Measurements from ENCODE around the gene SERTAD1.

SERTAD1 gene, protein sequence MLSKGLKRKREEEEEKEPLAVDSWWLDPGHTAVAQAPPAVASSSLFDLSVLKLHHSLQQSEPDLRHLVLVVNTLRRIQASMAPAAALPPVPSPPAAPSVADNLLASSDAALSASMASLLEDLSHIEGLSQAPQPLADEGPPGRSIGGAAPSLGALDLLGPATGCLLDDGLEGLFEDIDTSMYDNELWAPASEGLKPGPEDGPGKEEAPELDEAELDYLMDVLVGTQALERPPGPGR

GRCh38 chr19:40425450-40426287 is at the start of gene SERTAD1:
SERTAD1 (minus strand) TSS chr19:40425992; CDS start chr19:40423546, 2,446 bp downstream.
- Histone ChIP-seq H3K4me1 (ENCODE audit: control insufficient read depth, insufficient read depth, low read length) (peaks cover 3% of the 10 kb centered on the region), H3K9ac (ENCODE audit: low read depth, low read length) (peak within 1 kb of the TSS; percentile 71), H3K36me3 (ENCODE audit: control insufficient read depth, insufficient read depth, low read length) (peaks cover 4% of the 10 kb centered on the region), H3K27me3 (ENCODE audit: control insufficient read depth, insufficient read depth, low read length) (no peaks in the 10 kb centered on the region), H3K9me3 (ENCODE audit: control insufficient read depth, insufficient read depth, low read length) (no peaks in the 10 kb centered on the region), H3K4me3 (ENCODE audit: low read depth, low read length) (peak within 1 kb of the TSS; percentile 76)

DNA sequence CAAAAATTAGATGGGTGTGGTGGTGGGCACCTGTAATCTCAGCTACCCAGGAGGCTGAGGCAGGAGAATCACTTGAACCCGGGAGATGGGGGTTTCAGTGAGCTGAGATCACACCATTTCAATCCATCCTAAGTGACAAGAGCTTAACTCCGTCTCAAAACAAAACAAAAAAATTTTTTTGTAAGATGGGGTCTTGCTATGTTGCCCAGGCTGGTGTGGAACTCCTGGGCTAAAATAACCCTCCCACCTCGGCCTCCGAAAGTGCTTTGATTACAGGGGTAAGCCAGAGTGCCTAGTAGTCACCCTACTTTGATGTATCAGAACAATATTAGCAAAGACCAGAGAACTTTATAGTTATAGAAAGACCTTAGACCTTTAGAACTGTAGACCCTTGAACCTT is 48.9 kb upstream of the SERTAD1 start:
- no peaks in the 10 kb centered on the region for H3K36me3 ChIP-seq (ENCODE audit: control insufficient read depth, insufficient read depth, low read length)
- no peaks in the 10 kb centered on the region for H3K27me3 ChIP-seq (ENCODE audit: control insufficient read depth, insufficient read depth, low read length)
- H3K9me3 ChIP-seq (ENCODE audit: control insufficient read depth, insufficient read depth, low read length) = no peaks in the 10 kb centered on the region
- no peak overlapping the region for H3K9ac ChIP-seq (ENCODE audit: low read depth, low read length)
- no peaks in the 10 kb centered on the region for H3K4me1 ChIP-seq (ENCODE audit: control insufficient read depth, insufficient read depth, low read length)
- no peak overlapping the region for H3K4me3 ChIP-seq (ENCODE audit: low read depth, low read length)

- Histone ChIP-seq H3K9ac (ENCODE audit: low read depth, low read length) (no peak overlapping the region), H3K9me3 (ENCODE audit: control insufficient read depth, insufficient read depth, low read length) (no peaks in the 10 kb centered on the region), H3K4me3 (ENCODE audit: low read depth, low read length) (no peak overlapping the region), H3K4me1 (ENCODE audit: control insufficient read depth, insufficient read depth, low read length) (no peaks in the 10 kb centered on the region), H3K36me3 (ENCODE audit: control insufficient read depth, insufficient read depth, low read length) (no peaks in the 10 kb centered on the region), H3K27me3 (ENCODE audit: control insufficient read depth, insufficient read depth, low read length) (peaks cover 16% of the 10 kb centered on the region)
Measured at GRCh38 chr19:40472516-40472915, 46.7 kb upstream of the SERTAD1 start.

DNA sequence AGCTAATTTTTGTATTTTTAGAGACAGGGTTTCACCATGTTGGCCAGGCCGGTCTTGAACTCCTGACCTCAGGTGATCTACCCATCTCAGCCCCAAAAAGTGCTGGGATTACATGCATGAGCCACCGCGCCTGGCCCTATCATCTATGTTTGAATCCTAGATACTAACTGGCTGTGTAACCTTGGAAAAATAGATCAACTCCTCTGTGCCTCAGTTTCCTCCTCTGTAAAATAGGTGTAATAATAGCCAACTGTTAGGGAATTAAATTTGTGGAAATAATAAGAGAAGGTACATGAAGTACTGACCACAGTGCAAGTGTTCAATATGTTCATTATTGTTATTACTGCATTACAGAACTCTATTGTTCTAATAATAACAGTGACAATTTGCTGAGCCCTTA is 45.3 kb upstream of the SERTAD1 start:
- Histone ChIP-seq H3K9me3 (ENCODE audit: control insufficient read depth, insufficient read depth, low read length) (no peaks in the 10 kb centered on the region), H3K36me3 (ENCODE audit: control insufficient read depth, insufficient read depth, low read length) (no peaks in the 10 kb centered on the region), H3K27me3 (ENCODE audit: control insufficient read depth, insufficient read depth, low read length) (peaks cover 27% of the 10 kb centered on the region), H3K4me1 (ENCODE audit: control insufficient read depth, insufficient read depth, low read length) (peaks cover 1% of the 10 kb centered on the region), H3K4me3 (ENCODE audit: low read depth, low read length) (no peak overlapping the region), H3K9ac (ENCODE audit: low read depth, low read length) (no peak overlapping the region)

- H3K9ac ChIP-seq (ENCODE audit: low read depth, low read length) = no peak overlapping the region
- peaks cover 3% of the 10 kb centered on the region for H3K4me1 ChIP-seq (ENCODE audit: control insufficient read depth, insufficient read depth, low read length)
- H3K9me3 ChIP-seq (ENCODE audit: control insufficient read depth, insufficient read depth, low read length) = no peaks in the 10 kb centered on the region
- peaks cover 28% of the 10 kb centered on the region for H3K27me3 ChIP-seq (ENCODE audit: control insufficient read depth, insufficient read depth, low read length)
- no peak overlapping the region for H3K4me3 ChIP-seq (ENCODE audit: low read depth, low read length)
- H3K36me3 ChIP-seq (ENCODE audit: control insufficient read depth, insufficient read depth, low read length) = no peaks in the 10 kb centered on the region
Measured at GRCh38 chr19:40469011-40469410, 43.2 kb upstream of the SERTAD1 start.

GRCh38 chr19:40466985-40467734 is 41.4 kb upstream of the SERTAD1 start, which contains the start of gene SPTBN4:
SPTBN4 (plus strand) TSS chr19:40467001; CDS start chr19:40472622, 5,621 bp downstream.
- Histone ChIP-seq H3K9me3 (ENCODE audit: control insufficient read depth, insufficient read depth, low read length) (no peaks in the 10 kb centered on the region), H3K36me3 (ENCODE audit: control insufficient read depth, insufficient read depth, low read length) (no peaks in the 10 kb centered on the region), H3K4me3 (ENCODE audit: low read depth, low read length) (peak within 1 kb of the TSS; percentile 39), H3K27me3 (ENCODE audit: control insufficient read depth, insufficient read depth, low read length) (peaks cover 28% of the 10 kb centered on the region), H3K4me1 (ENCODE audit: control insufficient read depth, insufficient read depth, low read length) (peaks cover 3% of the 10 kb centered on the region), H3K9ac (ENCODE audit: low read depth, low read length) (no peak within 1 kb of the TSS)

DNA sequence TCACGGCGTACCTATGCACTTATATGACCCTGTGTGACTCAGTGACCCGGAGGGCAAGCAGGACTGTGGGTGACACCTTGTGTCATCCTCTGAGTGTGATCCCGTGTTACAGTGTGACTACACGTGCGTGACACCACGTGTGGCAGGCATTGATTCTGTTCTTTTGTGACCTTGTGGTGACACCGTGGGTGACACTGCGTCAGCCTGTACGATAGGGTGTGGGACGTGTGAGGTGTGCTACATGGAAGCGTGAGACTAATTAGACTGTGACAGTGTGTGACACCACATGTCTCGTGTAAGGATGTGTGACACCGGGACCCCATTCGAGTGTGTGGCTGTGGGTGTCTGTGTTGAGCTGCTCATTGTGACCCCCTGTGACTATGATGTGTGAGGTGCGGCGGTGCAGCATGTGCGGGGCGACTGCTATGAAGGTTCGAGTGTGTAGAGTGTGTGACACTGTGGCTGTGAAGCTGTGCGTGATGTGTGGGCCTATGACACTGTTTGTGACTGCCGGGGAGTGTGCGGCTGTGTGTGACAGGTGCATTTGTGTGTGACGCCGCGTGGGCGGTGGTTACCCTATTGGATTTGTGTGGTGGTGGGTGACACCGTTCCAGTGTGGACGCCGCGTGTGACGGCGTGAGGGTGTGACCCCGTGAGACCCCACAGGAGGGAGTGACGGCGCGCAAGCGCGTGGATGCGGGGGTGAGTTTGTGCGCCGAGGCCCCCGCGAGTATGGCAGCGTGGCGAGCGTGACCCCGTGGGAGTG is 40.6 kb upstream of the SERTAD1 start:
- Histone ChIP-seq H3K4me3 (ENCODE audit: low read depth, low read length) (peak overlapping the region; percentile 26), H3K27me3 (ENCODE audit: control insufficient read depth, insufficient read depth, low read length) (peaks cover 28% of the 10 kb centered on the region), H3K9me3 (ENCODE audit: control insufficient read depth, insufficient read depth, low read length) (no peaks in the 10 kb centered on the region), H3K36me3 (ENCODE audit: control insufficient read depth, insufficient read depth, low read length) (no peaks in the 10 kb centered on the region), H3K4me1 (ENCODE audit: control insufficient read depth, insufficient read depth, low read length) (peaks cover 3% of the 10 kb centered on the region), H3K9ac (ENCODE audit: low read depth, low read length) (no peak overlapping the region)

DNA sequence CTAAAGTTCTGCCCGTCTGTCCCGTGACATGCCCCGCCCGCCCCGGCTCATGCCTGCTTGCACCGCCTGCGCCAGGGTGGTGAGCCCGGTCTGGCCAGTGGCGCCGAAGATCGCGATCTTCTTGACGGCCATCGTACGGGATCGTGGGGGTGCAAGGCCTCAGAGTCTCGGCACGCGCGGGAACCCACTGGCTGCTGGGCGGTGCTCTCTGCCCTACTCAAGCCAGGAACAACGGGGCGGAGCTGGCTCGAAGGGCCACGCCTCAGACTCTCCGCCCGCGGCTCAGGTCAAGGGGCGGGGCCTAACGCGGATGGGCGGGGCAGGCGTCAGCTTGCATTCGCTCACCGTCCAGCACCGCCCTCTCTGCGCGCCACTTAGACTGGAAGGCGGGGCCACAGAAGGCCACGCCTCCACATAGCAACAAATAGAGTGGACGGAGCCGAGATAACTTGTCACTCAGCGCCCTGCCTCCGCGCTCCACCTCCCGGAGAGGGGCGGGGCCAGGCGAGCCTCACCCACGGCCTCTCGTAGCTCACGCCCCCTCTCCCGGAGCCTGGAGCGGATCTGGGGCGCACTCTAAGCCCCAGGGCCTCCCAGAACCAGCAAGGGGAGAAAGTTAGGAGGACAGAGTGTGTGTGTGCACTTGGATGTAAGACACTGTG is 39.9 kb upstream of the SERTAD1 start, which contains the start of gene BLVRB:
TSS of gene BLVRB (minus strand) at position 189 of the 662 bp plus-strand sequence. CDS start at position 132, 57 bp downstream.
- no peaks in the 10 kb centered on the region for H3K36me3 ChIP-seq (ENCODE audit: control insufficient read depth, insufficient read depth, low read length)
- no peak within 1 kb of the TSS for H3K9ac ChIP-seq (ENCODE audit: low read depth, low read length)
- peaks cover 28% of the 10 kb centered on the region for H3K27me3 ChIP-seq (ENCODE audit: control insufficient read depth, insufficient read depth, low read length)
- H3K4me3 ChIP-seq (ENCODE audit: low read depth, low read length) = peak within 1 kb of the TSS; percentile 79
- H3K4me1 ChIP-seq (ENCODE audit: control insufficient read depth, insufficient read depth, low read length) = peaks cover 3% of the 10 kb centered on the region
- H3K9me3 ChIP-seq (ENCODE audit: control insufficient read depth, insufficient read depth, low read length) = no peaks in the 10 kb centered on the region

GRCh38 chr19:40465025-40465556 is 39.3 kb upstream of the SERTAD1 start:
- H3K27me3 ChIP-seq (ENCODE audit: control insufficient read depth, insufficient read depth, low read length) = peaks cover 28% of the 10 kb centered on the region
- no peaks in the 10 kb centered on the region for H3K9me3 ChIP-seq (ENCODE audit: control insufficient read depth, insufficient read depth, low read length)
- peaks cover 3% of the 10 kb centered on the region for H3K4me1 ChIP-seq (ENCODE audit: control insufficient read depth, insufficient read depth, low read length)
- H3K4me3 ChIP-seq (ENCODE audit: low read depth, low read length) = peak overlapping the region; percentile 79
- no peak overlapping the region for H3K9ac ChIP-seq (ENCODE audit: low read depth, low read length)
- no peaks in the 10 kb centered on the region for H3K36me3 ChIP-seq (ENCODE audit: control insufficient read depth, insufficient read depth, low read length)

GRCh38 chr19:40464059-40465024 is 38.5 kb upstream of the SERTAD1 start:
- Histone ChIP-seq H3K4me1 (ENCODE audit: control insufficient read depth, insufficient read depth, low read length) (peaks cover 3% of the 10 kb centered on the region), H3K9ac (ENCODE audit: low read depth, low read length) (no peak overlapping the region), H3K4me3 (ENCODE audit: low read depth, low read length) (peak overlapping the region; percentile 79)

More at GRCh38 chr19:40464059-40465024, 38.5 kb upstream of the SERTAD1 start:
- no peaks in the 10 kb centered on the region for H3K9me3 ChIP-seq (ENCODE audit: control insufficient read depth, insufficient read depth, low read length)
- H3K36me3 ChIP-seq (ENCODE audit: control insufficient read depth, insufficient read depth, low read length) = no peaks in the 10 kb centered on the region
- peaks cover 28% of the 10 kb centered on the region for H3K27me3 ChIP-seq (ENCODE audit: control insufficient read depth, insufficient read depth, low read length)
